Panc1 (cell line): ENCODE measurements around the gene COG7. TPM values are rescaled to one million over a fixed set of nuclear protein-coding genes. Genes with fewer than 3 reads are reported as not detected.

ENCODE experiments used
- ATAC-seq: fragments of 200-7000 bp; cut with Tn5 transposase; 2 replicates; pipeline ENCODE4 v1.9.1; 2020; ENCODE audit warnings: mild to moderate bottlenecking, moderate library complexity
- BruUV-seq: library from RNA; stranded (reverse); fragments of 400-500 nt; replicated peaks from 2 replicates; lab custom pipeline; 2021; lab: Mats Ljungman, UMichigan
- CTCF ChIA-PET: fragments of 300-600 bp; sonication (Branson Sonifier 250); formaldehyde crosslinking; loops from one replicate; lab custom pipeline; 2022; ENCODE audit warnings: antibody characterized with exemption; lab: Charles Lee
- POLR2A ChIA-PET: fragments of 300-600 bp; sonication (Branson Sonifier 250); formaldehyde crosslinking; loops from one replicate; lab custom pipeline; 2022; ENCODE audit warnings: antibody characterized with exemption; lab: Charles Lee
- DNase-seq: peaks from one replicate; pipeline ENCODE4 v3.0.0-alpha.2; 2010; ENCODE audit warnings: low read depth, low spot score
- H3K27ac ChIP-seq: 2 replicates; pipeline ENCODE4 v1.5.1; 2011; ENCODE audit warnings: mild to moderate bottlenecking, low read length, inconsistent platforms
- H3K27me3 ChIP-seq: fragments of 200-500 bp; sonication (Bioruptor generic); 2 replicates; pipeline ENCODE4 v1.6.0; 2014; ENCODE audit warnings: low read length, inconsistent platforms; ENCODE audit not compliant: control insufficient read depth, insufficient read depth
- H3K36me3 ChIP-seq: fragments of 200-500 bp; sonication (Bioruptor generic); 2 replicates; pipeline ENCODE4 v1.5.1; 2014; ENCODE audit warnings: inconsistent platforms, mild to moderate bottlenecking, low read length, moderate library complexity; ENCODE audit not compliant: control insufficient read depth, insufficient read depth
- H3K4me1 ChIP-seq: 2 replicates; pipeline ENCODE4 v1.5.1; 2011; ENCODE audit warnings: inconsistent platforms, mild to moderate bottlenecking, low read length, moderate library complexity; ENCODE audit not compliant: control insufficient read depth, insufficient read depth
- H3K4me3 ChIP-seq, 2 experiments: 2 replicates each; pipeline ENCODE4 v1.5.1; 2011 to 2012; ENCODE audit warnings: low read depth in 2 of 2, low read length in 2 of 2, mild to moderate bottlenecking in 2 of 2, inconsistent platforms in 1 of 2, moderate library complexity in 1 of 2
- H3K9me3 ChIP-seq: fragments of 200-500 bp; sonication (Bioruptor generic); 2 replicates; pipeline ENCODE4 v1.5.1; 2014; ENCODE audit warnings: low read depth, mild to moderate bottlenecking, inconsistent platforms, low read length, moderate library complexity; ENCODE audit not compliant: control insufficient read depth, insufficient read depth
- CTCF ChIP-seq: fragments of 450-650 bp; IDR thresholded peaks from 2 replicates; pipeline ENCODE4 v1.5.1; 2017; ENCODE audit warnings: mild to moderate bottlenecking
- POLR2AphosphoS5 ChIP-seq: IDR thresholded peaks from 2 replicates; pipeline ENCODE4 v1.6.1; 2012; ENCODE audit warnings: mild to moderate bottlenecking, low read depth, low read length, moderate library complexity
- REST ChIP-seq, 2 experiments: IDR thresholded peaks; 2 replicates each; pipeline ENCODE4 v1.6.1; 2011 to 2012; ENCODE audit warnings: low read depth in 2 of 2, control low read depth in 1 of 2, low read length in 1 of 2, mild to moderate bottlenecking in 1 of 2, moderate library complexity in 1 of 2; ENCODE audit not compliant: insufficient read depth in 1 of 2
- SIN3A ChIP-seq: IDR thresholded peaks from 2 replicates; pipeline ENCODE4 v1.6.1; 2012; ENCODE audit warnings: low read depth, mild to moderate bottlenecking, low read length, moderate library complexity, borderline replicate concordance; ENCODE audit not compliant: insufficient read depth
- TCF7L2 ChIP-seq: IDR thresholded peaks from 2 replicates; pipeline ENCODE4 v1.6.1; 2011; ENCODE audit warnings: mild to moderate bottlenecking, low read depth, low read length, inconsistent platforms
- in situ Hi-C: cut with HindIII; loops from 2 replicates; pipeline ENCODE4 v1.10.0; 2016; ENCODE audit warnings: low sequenced_read_pairs, low pct_unique_long_range_greater_than_20kb
- intact Hi-C: fragments of 100-400 bp; cut with micrococcal nuclease; formaldehyde crosslinking; loops from one replicate; pipeline ENCODE4 v1.10.0; 2022; ENCODE audit not compliant: unreplicated experiment
- total RNA-seq: library from RNA; stranded (reverse); gene quantifications from one replicate; pipeline ENCODE4 v1.2.1, GENCODE V29; 2021; ENCODE audit not compliant: unreplicated experiment

COG7 gene
- total RNA-seq, 1 experiment from 2014 or later: 25.3 TPM

GRCh38 chr16:23356941-23357340 is 96.0 kb downstream of the COG7 start:
- TF ChIP-seq SIN3A: no peak
- no peak for TF ChIP-seq POLR2AphosphoS5
- TF ChIP-seq REST (IDR thresholded peaks at IDR 0.05; ENCODE audit: insufficient read depth in 1 of 2, low read depth in 2 of 2, low read length in 1 of 2): no peak
- TF ChIP-seq TCF7L2: no peak
- TF ChIP-seq CTCF: no peak

GRCh38 chr16:23355106-23355670 is 97.8 kb downstream of the COG7 start:
- H3K9me3 ChIP-seq: no peaks in the 10 kb centered on the region
- TF ChIP-seq CTCF: no peak
- no peak for TF ChIP-seq POLR2AphosphoS5
- TF ChIP-seq SIN3A: no peak
- no peak for TF ChIP-seq REST (IDR thresholded peaks at IDR 0.05; ENCODE audit: insufficient read depth in 1 of 2, low read depth in 2 of 2, low read length in 1 of 2)
- no peak for TF ChIP-seq TCF7L2
- H3K4me3 ChIP-seq: no peak overlapping the region
- no peaks in the 10 kb centered on the region for H3K36me3 ChIP-seq
- no peak for ATAC-seq
- no TSS peak for BruUV-seq
- in situ Hi-C loops: no loop called here
- no peak overlapping the region for H3K27ac ChIP-seq
- no peaks in the 10 kb centered on the region for H3K27me3 ChIP-seq
- POLR2A ChIA-PET: interaction anchor here (0.6 kb wide), 2 partner anchors 26 to 249 kb away, joined by 3 to 6 read pairs; no protein-coding TSS in a partner anchor
- H3K4me1 ChIP-seq: peaks cover 3% of the 10 kb centered on the region; the same call in 1 of the 2 replicates
- CTCF ChIA-PET: interaction anchor here (0.6 kb wide), 1 partner anchor 151 kb away, joined by 3 read pairs; no protein-coding TSS in a partner anchor
- no peak for DNase-seq
- intact Hi-C loops: no loop called here

More at GRCh38 chr16:23356941-23357340, 96.0 kb downstream of the COG7 start:
- in situ Hi-C loops: no loop called here
- ChIA-PET CTCF (no interaction called here), POLR2A (no interaction called here)
- DNase-seq (no peak), ATAC-seq (no peak)
- Histone ChIP-seq H3K4me1 (peaks cover 6% of the 10 kb centered on the region), H3K27ac (no peak overlapping the region), H3K27me3 (no peaks in the 10 kb centered on the region), H3K36me3 (no peaks in the 10 kb centered on the region), H3K9me3 (no peaks in the 10 kb centered on the region), H3K4me3 (no peak overlapping the region)
- no TSS peak for BruUV-seq
- intact Hi-C loops: no loop called here
